Measurements from ENCODE around the gene CRIP2.

CRIP2 gene

GRCh38 chr14:105474483-105475268 is at the start of gene CRIP2:
Gene CRIP2 (plus strand): TSS chr14:105474821. CDS start chr14:105474863, 42 bp downstream.
- DNase-seq (ENCODE audit: low read depth in 2 of 3, low spot score in 1 of 3): no peak

GRCh38 chr14:105424861-105425260 is 49.8 kb upstream of the CRIP2 start:
- DNase-seq (ENCODE audit: low read depth in 2 of 3, low spot score in 1 of 3): no peak

- DNase-seq (ENCODE audit: low read depth in 2 of 3, low spot score in 1 of 3): no peak
These were observed 48.8 kb upstream of the CRIP2 start for GRCh38 chr14:105425823-105426247.

GRCh38 chr14:105426416-105427130 is 48.0 kb upstream of the CRIP2 start:
- DNase-seq (ENCODE audit: low read depth in 2 of 3, low spot score in 1 of 3): no peak

- DNase-seq (ENCODE audit: low read depth in 2 of 3, low spot score in 1 of 3): no peak
These were observed 47.2 kb upstream of the CRIP2 start for GRCh38 chr14:105427412-105427811.

GRCh38 chr14:105427936-105428485 is 46.6 kb upstream of the CRIP2 start:
- DNase-seq (ENCODE audit: low read depth in 2 of 3, low spot score in 1 of 3): no peak

GRCh38 chr14:105430042-105430441 is 44.6 kb upstream of the CRIP2 start:
- no peak for DNase-seq (ENCODE audit: low read depth in 2 of 3, low spot score in 1 of 3)

- no peak for DNase-seq (ENCODE audit: low read depth in 2 of 3, low spot score in 1 of 3)
These were observed 44.1 kb upstream of the CRIP2 start for GRCh38 chr14:105430565-105430964.

GRCh38 chr14:105431256-105431655 is 43.4 kb upstream of the CRIP2 start:
- no peak for DNase-seq (ENCODE audit: low read depth in 2 of 3, low spot score in 1 of 3)

- no peak for DNase-seq (ENCODE audit: low read depth in 2 of 3, low spot score in 1 of 3)
These were observed 42.0 kb upstream of the CRIP2 start for GRCh38 chr14:105432657-105433056.

- DNase-seq (ENCODE audit: low read depth in 2 of 3, low spot score in 1 of 3): no peak
These were observed 41.4 kb upstream of the CRIP2 start for GRCh38 chr14:105433161-105433605.

- no peak for DNase-seq (ENCODE audit: low read depth in 2 of 3, low spot score in 1 of 3)
These were observed 38.2 kb upstream of the CRIP2 start for GRCh38 chr14:105436402-105436801.

- DNase-seq (ENCODE audit: low read depth in 2 of 3, low spot score in 1 of 3): no peak
These were observed 37.5 kb upstream of the CRIP2 start for GRCh38 chr14:105436891-105437722.

GRCh38 chr14:105437723-105438500 is 36.7 kb upstream of the CRIP2 start:
- no peak for DNase-seq (ENCODE audit: low read depth in 2 of 3, low spot score in 1 of 3)

GRCh38 chr14:105439179-105439578 is 35.4 kb upstream of the CRIP2 start:
- no peak for DNase-seq (ENCODE audit: low read depth in 2 of 3, low spot score in 1 of 3)

- no peak for DNase-seq (ENCODE audit: low read depth in 2 of 3, low spot score in 1 of 3)
These were observed 34.7 kb upstream of the CRIP2 start for GRCh38 chr14:105439710-105440553.

- DNase-seq (ENCODE audit: low read depth in 2 of 3, low spot score in 1 of 3): no peak
These were observed 34.1 kb upstream of the CRIP2 start for GRCh38 chr14:105440554-105440900.

- no peak for DNase-seq (ENCODE audit: low read depth in 2 of 3, low spot score in 1 of 3)
These were observed 33.6 kb upstream of the CRIP2 start for GRCh38 chr14:105440992-105441391.

GRCh38 chr14:105442125-105442524 is 32.5 kb upstream of the CRIP2 start:
- no peak for DNase-seq (ENCODE audit: low read depth in 2 of 3, low spot score in 1 of 3)

- DNase-seq (ENCODE audit: low read depth in 2 of 3, low spot score in 1 of 3): no peak
These were observed 31.8 kb upstream of the CRIP2 start for GRCh38 chr14:105442834-105443233.
